GM21786 (cell line): Measurements from ENCODE around the gene PAQR4.
A peak's percentile ranks its signal among the peaks of the same experiment; 100 is the strongest.

ENCODE experiments used
- ATAC-seq: cut with Tn5 transposase; IDR thresholded peaks from one replicate; pipeline ENCODE4 v1.9.1; 2021; ENCODE audit not compliant: unreplicated experiment

PAQR4 gene

DNA sequence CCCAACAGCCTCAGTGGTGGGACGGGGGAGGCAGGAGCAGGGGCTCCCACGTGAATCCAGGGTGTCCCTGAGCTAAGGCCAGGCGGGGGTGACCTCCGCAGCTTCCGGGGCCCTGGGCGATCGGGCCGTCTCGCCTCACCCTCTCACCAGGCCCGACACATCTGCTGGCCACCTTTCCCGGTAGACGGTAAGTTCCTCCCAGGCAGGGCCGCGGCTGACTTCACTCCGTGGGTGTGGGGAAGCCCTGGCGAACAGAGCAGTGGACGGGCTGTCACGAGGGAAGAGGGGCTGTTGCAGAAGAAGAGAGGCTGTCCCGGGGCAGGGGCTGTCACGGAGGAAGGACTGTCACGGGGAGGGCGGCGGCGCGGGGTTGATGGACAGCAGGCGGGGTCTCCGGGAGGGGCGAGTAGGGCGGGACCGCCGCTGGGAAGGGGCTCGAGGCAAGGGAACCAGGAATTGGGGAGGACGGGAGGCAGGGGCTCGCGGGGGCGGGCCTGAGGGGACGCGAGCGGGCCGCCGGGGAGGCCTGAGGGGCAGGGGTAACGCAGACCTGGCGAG lies 10.6 kb downstream of the PAQR4 start:
- peak; percentile 2 for ATAC-seq

DNA sequence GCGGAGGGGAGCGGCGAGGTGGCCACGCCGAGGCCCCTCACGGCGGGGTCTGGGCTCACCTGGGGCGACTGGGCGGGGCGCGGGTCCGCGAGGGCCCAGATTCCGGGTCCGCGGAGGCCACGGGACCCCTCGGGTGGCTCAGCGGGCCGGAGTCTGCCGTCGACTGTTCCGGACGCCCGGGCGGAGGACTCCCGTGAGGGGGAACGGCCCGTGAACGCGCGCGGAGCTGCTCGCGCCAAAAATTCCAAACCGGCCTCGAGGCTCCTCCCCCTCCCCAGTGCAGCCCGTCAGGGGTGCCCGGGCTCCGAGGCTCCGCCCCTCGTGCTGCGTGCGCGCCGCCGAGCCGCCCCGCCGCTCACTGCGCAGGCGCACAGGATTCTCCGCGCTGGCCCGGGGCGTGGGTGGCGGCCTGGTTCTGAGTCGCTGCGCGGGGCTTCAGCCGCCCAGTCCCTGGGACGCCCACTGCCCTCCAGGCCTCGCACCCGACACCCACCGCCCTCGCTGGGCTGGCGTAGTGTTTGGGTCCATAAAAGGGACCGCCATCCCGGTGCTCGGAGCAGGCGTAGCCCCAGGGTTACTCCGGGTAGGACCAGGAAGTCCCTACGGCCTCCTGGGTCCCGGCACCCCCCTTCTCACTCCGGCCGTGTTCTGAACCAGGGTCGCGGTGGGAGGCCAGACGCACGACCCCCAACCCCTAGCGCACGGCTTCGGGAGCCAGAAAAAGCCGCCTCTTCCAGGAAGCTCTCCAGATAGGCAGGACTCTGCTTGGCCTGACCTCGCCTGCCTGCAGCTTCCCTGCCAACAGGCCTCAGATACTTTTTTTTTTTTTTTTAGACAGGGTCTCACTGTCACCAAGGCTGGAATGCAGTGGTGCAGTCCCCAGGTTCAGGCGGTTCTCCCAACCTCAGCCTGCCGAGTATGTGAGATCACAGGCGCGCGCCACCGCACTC lies 11.4 kb downstream of the PAQR4 start, which contains the start of gene PKMYT1:
PKMYT1 (minus strand) TSS at position 220 of the 950 bp plus-strand sequence. CDS start 789 bp downstream, outside the sequence.
- ATAC-seq, result peak; percentile 65

DNA sequence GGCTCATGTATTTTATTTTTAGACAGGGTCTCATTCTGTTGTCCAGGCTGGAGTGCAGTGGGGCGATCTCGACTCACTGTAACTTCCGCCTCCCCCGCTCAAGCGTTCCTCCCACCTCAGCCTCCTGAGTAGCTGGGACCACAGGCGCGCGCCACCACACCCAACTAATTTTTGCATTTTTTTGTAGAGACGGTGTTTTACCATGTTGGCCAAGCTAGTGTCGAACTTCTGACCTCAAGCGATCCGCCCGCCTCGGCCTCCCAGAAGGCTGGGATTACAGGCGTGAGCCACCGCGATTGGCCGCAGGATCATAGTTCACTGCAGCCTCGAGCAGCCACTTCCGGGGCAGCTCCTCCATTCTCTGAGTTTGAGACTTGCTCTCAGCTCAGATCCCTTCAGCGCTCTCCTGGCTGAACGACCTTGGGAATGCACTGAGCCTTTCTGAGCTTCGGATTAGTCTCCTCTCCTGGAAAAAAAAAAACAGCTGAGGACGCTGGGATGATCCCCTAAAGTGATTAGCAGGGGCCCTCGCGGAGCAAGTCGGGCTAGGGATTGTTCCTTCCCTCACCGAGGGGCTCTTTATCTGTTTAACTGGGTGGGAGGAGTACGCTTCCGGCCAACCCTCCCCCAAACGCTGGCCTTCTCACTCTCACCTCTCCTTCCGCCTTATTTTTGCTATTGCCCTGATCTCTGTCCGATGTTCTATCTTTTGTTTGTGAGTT lies 12.2 kb downstream of the PAQR4 start:
- ATAC-seq, result no peak

DNA sequence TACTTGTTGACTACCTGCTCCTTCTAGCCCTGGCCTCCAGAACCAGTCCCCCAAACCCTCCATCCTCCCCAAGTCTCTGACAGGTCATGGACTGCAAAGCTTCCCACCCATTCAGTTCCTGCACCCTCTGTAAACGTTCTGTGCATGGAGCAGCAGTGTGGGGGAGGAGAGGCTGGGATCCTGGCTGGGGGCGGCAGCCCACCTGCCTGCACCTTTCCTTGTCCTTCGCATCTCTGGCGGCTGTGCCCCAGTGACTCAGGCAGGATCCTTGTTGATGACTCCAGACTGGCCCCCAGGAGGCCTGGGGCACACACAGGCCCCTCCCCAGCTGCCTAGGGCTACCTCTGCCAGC lies 12.7 kb downstream of the PAQR4 start:
- no peak for ATAC-seq

DNA sequence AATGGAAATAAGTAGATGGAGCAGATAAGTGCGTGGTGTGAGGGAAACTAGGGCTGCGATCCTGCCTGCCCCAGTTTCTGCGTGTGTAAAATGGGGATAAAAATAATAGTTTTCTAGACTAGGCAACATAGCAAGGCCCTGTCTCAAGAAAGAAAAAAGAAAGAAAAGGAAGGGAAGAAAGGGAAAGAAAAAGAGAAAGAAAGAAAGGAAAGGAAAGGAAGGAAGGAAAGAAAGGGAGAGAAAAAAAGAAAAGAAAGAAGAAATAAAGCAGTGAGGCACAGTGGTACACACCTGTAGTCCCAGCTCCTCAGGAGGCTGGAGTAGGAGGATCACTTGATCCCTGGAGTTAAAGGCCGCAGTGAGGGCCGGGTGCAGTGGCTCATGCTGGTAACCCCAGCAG lies 13.3 kb downstream of the PAQR4 start:
- no peak for ATAC-seq

DNA sequence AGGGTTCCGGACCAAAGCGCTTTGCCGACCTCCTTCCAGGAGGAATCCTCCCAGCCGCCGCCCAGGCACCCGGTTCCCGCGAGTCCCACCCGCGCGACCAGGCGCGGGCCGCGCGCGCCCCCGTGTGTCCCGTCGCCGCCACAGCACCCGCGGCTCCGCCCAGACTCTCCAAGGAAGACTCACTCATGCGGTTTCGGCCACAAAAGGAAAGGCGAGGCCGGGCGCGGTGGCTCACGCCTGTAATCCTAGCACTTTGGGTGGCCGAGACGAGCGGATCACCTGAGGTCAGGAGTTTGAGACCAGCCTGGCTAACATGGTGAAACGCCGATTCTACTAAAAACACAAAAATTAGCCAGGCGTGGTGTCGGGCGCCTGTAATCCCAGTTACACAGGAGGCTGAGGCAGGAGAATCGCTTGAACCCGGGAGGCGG lies 14.6 kb downstream of the PAQR4 start:
- ATAC-seq, result peak; percentile 34

DNA sequence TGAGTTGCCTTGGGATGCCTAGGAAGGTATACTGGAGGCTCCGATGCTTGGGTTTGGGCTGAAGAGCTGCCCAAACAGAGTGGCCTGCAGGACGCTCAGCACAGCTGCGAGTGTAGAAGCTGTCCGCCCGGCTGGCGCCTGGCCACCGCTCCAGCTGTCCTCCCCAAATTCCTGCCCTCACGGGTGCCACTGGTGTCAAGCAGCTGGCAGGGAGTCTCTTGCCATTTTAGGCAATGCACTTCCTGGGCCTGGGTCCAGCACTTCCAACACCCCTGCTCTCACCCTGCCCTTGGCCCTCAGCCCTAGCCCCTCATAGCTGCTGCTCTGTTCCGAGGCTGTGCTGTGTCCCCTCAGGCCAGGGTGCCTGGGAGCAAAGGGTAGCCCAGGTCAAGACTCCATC lies 16.3 kb downstream of the PAQR4 start:
- ATAC-seq, result no peak

DNA sequence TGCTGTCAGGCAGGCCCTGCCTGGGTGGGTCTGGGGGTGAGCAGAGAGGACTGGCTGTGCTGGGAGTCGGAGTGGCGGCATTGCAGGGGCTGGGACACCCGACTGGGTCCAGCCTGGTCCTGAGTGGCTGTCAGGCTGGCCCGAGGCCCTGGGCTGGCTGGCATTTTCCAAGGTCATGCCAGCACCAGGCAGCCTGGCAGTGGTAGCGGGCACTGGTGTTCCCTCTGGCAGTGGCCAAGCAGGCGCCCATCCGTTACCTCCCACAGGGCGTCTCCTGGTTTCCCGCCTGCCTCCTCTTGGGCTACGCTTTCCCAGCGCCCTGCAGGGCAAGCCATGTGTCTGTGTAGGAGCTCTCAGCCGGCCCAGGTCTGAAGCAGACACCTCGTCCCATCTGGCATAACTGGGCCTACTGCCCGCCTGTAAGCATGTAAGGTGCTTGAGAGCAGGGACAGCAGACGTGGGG lies 16.8 kb downstream of the PAQR4 start:
- ATAC-seq, result no peak

DNA sequence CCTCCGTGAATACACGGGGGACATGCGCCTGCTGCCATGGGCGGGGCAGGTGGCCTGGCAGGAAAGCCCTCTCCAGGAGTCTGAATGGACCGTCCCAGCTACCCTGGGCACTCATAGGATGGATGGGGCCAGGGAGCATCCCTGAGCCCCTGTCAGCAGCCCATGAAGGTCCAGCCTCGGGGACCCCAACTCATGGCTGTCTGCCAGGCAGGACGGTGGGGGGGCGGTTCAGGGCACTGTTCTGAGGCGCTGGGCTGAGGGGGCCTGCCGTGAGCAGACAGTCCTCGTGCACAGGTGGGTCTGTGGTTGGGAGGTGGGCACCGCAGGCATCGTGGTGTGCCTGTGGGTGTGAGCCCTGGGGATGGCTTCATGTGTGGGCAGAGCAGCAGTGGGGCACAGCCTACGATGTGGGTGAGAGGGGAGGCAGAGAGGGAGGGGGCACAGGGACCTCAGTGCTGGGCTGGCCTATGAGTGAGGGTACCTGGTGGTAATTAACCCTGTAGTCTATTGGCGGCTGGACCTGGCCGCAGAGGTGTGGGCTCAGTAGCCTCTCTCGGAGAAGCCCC lies 17.6 kb downstream of the PAQR4 start:
- ATAC-seq, result no peak

DNA sequence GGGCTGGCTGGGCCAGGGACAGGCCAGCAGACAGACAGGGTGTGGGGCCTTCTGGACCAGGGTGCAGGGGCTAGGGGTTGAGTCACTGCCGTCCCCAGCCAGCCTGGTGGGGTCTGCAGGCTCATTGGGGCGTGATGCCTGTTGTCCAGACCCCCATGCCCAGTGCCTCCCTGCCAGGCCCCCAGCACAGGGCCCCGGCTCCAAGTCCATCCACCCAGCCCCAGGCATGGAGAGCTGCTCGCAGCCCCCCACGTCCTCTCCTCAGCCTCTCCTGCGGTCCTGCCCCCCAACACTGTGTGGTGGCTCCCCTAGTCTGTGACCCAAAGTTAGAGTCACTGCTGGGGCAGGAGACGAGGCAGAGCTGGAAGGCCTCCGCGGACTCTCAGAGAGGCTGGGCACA lies 18.1 kb downstream of the PAQR4 start:
- ATAC-seq, result no peak

DNA sequence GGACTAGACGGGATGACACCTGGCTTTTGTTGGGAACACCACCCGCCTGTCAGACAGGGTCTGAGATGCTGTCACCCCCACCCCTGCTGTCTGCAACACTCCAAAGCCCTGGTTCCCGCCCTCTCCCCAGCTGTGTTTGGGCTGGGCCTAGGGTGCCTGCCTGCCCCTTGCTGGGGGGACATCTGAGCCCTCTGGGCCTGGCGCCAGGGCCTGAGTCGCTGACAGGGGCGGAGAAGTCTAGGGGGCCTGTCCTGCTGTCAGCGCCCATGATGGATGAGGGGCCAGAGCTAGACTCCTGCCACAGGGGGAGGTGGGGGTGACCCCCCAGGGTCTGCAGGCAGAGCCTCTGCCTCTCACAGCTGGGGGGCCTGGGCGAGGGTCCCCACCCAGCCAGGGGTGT lies 18.7 kb downstream of the PAQR4 start:
- no peak for ATAC-seq

DNA sequence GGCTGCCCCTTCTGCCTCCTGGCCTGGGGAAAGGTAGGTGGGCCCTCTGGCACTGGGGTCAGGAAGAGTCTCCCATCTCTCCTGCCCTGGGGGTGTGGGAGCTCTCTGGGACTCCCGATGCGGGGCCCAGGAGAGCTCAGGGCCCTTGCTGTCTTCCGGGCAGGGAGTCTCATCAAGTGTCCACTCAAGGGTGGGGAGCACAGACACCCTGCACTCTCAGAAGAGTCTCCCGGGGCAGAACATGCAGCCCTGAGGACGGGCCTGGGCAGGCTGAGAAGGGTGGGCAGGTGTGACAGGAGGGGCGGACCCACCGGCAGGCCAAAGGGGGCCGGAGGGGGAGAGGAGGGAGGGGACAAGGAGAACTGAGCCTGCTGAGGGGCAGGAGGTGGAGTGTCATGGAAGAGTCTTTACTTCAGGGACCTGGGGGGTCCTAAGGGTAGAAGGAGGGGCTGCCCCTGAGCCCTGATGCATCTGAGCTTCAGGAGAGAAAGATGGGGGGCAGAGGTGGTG lies 19.5 kb downstream of the PAQR4 start:
- ATAC-seq, result no peak

DNA sequence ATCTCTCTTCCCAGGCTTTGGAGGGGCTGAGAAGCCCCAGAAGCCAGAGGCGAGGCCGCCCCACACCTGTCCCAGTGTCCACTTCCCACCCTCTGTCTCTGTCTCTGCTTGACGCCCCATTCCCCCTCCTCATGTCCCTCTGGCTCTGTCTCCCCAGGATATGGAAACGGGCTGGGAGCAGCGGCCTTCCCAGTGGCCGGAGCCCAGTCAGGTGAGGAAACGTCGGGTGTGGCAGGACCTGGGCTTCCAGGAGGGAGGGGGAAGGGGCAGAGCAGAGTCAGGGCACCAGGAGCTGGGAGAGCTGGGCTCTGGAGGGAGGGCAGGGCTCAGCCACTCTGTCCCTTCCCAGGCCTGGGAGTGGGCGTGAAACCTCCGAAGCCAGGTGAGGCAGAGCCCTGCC lies 21.7 kb downstream of the PAQR4 start:
- ATAC-seq, result no peak

DNA sequence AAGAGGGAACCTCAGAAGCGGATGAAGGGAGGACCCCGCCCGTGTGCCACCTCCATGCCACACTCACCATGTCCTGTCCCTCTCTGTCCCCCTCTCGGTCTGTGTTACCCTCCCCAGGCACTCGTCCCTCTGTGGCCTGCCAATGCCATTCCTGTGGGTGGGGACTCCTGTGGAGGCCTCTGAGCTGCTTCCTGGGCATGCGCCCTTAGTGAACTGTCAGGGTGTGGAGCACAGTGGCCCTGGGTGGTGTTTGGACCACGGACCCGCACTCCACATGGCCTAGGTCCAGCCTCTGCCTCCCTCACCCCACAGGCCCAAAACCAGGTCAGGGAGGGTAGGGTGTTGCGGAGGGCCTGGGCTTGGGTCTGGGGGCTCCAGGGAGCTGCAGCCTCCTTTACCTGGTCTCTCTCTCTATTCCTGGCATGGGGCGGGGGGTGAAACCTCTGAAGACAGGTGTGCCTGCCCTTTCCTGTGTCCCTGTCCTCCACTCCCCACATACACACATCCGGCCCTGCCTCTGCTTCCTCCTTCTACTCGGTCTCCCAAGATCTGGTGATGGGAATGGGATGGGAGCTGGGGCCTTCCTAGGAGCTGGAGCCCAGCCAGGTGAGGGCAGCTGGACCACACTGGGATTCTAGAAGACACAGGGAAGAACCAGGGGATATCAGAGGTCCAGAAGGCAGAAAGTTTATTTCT lies 22.6 kb downstream of the PAQR4 start:
- ATAC-seq, result no peak

DNA sequence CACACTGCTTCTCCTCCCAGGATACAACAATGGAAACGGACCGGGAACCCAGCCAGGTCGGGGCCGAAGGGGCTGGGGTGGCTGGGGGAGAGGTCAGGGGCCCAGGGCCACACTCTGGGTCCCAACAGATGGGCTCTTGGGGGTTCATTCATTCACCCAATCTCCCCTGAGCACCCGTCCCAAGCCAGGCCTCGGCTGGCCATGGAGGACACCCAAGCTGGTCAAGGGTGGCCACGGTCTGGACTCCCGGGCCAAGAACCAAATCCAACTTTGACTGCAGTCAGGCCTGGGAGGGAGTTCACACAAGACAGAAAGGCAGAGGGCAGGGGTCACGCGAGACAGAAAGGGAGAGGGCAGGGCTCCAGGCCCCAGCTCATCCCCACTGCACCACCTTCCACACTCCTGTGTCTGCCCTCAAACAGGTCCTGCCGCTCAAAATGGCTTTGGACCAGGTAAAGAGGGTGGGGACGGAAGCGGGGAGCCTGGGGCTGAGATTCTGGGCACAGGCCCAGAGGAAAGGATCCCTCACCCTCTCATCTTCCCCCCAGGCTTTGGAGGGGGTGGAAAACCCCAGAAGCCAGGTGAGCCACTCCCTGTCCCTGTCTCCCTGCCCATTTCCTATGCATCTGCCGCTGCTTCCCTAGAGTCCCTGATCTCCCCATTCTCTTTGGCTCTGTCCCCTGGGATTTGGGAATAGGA lies 23.4 kb downstream of the PAQR4 start:
- no peak for ATAC-seq

DNA sequence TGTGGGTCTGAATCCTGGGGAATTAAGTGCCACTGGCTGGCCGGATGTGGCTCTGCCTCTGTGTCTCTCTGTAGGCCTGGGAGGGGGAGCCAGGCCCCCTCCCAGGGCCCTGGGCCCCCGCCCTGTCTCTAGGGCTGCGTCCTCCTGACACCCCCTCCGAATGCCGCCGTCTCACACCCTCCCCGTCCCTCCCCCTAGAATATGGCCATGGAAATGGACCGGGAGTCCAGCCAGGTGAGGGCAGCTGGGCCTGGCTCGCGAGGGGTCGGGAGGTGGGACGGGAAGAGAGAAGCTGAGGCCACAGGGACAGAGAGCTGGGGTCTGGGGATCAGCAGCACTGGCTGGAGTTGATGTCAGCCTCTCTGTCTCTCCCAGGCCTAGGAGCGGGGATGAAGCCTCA lies 27.1 kb downstream of the PAQR4 start:
- ATAC-seq, result no peak

DNA sequence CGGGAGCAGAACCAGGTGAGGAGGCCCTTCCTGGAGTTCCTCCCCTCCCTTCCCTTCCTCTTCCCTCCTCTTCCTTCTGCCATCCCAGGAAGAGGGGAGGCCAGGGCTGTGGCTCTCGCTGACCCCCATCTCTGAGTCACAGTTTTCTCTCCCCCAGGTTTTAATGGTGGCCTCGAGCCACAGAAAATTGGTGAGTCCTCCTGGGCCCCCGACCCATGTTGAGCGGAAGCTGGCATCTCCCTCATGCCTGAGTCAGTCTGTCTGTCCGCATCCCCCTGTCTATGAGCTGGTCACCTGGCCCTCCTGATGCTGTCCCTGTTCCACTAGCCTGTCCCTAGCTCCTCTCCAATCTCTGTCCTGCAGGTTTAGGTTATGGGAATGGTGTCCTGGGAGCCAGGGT lies 30.8 kb downstream of the PAQR4 start:
- ATAC-seq, result no peak

DNA sequence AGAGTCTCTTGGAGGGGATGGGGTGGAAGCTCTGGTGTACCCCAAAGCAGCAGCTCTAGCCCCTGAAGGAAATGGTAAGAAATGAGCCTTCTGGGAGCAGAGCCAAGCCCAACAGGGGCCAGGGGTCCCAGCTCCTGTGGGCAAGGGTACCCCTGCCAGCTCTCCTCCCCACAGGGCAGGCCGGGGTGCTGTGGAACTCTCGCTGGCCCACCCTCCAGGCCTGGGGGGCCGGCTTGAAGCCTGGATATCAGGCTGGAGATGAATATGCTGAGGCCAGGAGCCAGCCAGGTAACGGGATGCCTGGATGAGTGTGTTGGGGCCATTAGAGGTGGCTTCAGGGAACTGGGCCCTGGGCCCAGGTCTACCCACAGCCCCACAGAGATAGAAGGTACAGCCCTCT lies 31.4 kb downstream of the PAQR4 start:
- ATAC-seq, result no peak

DNA sequence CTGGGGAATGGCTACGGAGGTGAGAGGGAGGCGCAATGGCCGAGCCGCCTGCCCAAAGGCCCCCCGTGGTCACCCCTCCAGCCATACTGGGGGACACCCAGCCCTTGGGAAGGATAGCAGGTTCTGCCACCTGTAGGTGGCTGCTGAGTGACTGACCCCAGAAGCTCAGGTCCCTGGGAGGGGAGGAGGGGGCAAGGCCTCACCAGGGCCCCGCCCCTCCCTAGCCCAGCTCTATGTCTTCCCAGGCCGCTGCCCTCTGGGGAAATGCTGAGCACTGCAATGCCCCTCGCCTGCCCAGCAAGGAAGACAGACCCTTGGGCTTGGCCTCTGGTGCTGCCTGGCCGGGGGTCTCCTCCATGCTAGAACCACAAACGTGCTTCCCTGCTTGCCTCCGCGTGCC lies 32.2 kb downstream of the PAQR4 start:
- no peak for ATAC-seq
